HG03060 (cell line): Measurements from ENCODE around the gene DNM3.
"Not testable (repeated sequence)": the region's sequence is repeated elsewhere in the genome, so short reads cannot be mapped to it uniquely, and the experiment has no call there.

Experiments used
- ATAC-seq: cut with Tn5 transposase; IDR thresholded peaks from one replicate; pipeline ENCODE4 v1.9.1; 2021; ENCODE audit warnings: low read depth, moderate number of reproducible peaks; ENCODE audit not compliant: unreplicated experiment

The DNM3 gene

GRCh38 chr1:172289448-172289847, 448.1 kb downstream of the DNM3 start:
- ATAC-seq: no peak

DNA sequence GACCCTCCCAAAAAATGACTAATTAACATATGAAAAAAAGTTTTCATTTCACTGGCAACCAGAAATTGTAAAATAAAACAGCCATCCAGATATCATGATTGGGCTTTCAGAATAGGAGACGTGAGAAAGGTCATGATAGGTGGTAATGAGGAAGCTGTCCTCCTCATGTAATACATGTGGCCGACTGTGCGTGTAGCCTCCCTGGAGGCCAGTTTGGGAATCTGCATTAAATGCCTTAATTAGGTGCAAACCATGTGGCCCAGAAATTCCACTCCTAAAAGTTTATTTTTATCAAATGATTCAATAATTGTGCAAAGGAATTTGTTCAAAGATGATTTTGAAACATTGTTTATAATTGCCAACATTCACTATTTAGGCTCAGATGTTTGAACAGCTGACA, 451.5 kb downstream of the DNM3 start:
- ATAC-seq: no peak

DNA sequence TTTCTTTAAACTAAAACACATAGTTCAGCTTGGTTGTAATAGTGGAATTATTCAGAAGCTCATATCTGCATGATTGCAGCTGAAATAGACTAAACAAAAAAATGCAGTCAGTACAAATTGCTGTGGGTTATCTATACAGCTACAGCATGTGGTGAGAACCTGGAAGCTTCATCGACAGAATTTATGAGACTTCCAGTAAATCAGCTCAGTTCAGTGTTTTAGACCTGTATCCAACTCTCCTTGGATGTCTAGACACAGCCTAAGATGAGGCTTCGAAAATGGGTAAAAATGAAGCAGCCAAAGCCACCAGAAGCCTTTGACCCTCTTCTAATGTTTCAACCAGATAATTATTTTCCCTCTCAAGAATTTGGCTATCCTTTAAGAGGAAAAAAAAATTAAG, 452.1 kb downstream of the DNM3 start:
- ATAC-seq: no peak

DNA sequence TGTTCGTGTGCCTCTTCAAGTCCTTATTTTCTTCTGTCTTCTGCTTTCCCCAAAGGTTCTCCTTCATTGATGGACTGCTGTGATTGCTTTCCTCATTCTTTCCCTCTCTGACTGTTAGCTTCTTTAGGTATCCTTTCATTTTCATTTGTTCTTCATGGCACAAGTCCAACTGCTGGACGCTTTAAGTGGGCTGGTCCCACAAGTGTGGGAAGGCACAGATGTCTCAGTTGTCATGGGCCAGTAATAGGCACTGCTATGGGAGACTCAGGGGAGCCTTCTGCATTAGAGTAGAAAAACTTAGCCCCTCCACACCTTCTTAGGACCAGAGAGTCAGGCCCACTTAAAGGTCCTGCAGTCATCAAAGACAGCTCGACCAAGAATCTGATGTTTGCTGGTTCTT, 456.8 kb downstream of the DNM3 start:
- ATAC-seq: no peak

- ATAC-seq: no peak
These were observed 457.6 kb downstream of the DNM3 start for GRCh38 chr1:172298911-172299310.

GRCh38 chr1:172299515-172299914, 458.2 kb downstream of the DNM3 start:
- no peak for ATAC-seq

DNA sequence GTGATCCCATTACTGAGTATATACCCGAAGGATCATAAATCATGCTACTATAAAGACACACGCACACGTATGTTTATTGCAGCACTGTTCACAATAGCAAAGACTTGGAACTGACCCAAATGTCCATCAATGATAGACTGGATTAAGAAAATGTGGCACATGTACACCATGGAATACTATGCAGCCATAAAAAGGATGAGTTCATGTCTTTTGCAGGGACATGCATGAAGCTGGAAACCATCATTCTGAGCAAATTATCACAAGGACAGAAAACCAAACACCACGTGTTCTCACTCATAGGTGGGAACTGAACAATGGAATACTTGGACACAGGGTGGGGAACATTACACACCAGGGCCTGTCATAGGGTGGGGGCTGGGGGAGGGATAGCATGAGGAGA, 466.2 kb downstream of the DNM3 start:
- ATAC-seq: not testable (repeated sequence)

- ATAC-seq: no peak
These were observed 466.8 kb downstream of the DNM3 start for GRCh38 chr1:172308142-172308541.

GRCh38 chr1:172308577-172308976, 467.3 kb downstream of the DNM3 start:
- no peak for ATAC-seq

- no peak for ATAC-seq
These were observed 479.4 kb downstream of the DNM3 start for GRCh38 chr1:172320733-172321132.

GRCh38 chr1:172321451-172321850, 480.2 kb downstream of the DNM3 start:
- ATAC-seq: no peak

- ATAC-seq: no peak
These were observed 481.1 kb downstream of the DNM3 start for GRCh38 chr1:172322219-172323061.

- ATAC-seq: no peak
These were observed 482.4 kb downstream of the DNM3 start for GRCh38 chr1:172323686-172324085.

- no peak for ATAC-seq
These were observed 482.8 kb downstream of the DNM3 start for GRCh38 chr1:172324086-172324485.

DNA sequence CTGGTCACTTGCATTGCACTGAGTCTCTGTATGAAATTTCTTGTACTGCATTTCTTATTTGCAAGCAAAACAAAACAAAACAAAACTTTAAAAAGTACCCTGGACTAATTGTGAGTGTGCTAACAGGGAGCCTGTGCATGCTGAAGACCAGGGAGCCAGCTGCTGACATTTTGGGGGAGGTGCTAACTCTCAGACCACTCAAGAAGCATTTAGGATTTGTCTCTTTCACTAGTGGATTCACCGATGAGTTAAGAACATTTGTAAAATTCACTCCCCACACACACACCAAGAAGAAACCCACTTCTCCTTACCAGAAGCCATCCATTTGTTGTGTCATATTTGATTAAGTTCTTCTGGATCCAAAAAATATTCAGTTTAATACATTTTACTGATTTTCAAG, 483.5 kb downstream of the DNM3 start:
- ATAC-seq: no peak

GRCh38 chr1:172325531-172325930, 484.2 kb downstream of the DNM3 start:
- no peak for ATAC-seq

DNA sequence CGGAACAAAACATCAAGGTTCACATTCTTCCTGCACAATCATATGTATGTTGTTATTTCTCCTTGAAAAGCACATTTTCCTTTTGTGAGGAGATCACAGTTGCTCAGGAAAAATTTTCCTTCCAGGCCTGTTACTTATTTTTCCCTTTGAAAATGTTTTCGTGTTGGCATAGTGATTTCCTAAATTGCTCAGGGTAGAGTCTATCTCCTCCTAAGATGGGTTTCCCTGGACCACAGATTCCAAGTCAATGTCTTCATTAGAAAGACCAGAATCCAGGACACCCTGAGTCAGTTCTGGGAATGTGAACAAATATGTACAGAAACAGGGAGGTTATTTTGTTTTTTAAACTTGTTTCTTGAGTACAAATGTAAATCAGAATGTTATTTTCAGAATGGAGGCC, 484.8 kb downstream of the DNM3 start:
- no peak for ATAC-seq

DNA sequence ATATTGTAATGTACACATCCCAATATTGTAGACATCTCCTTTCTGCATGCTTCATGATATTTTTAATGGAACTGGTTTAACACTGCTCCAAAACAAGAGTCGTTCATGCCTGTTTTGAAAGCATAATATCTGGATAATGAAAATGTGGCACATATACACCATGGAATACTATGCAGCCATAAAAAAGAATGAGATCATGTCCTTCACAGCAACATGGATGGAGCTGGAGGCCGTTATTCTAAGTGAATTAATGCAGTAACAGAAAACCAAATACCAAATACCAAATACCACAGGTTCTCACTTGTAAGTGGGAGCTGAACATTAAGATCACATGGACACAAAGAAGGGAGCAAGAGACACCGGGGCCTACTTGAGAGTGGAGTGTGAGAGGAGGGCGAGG, 487.0 kb downstream of the DNM3 start:
- ATAC-seq: no peak

GRCh38 chr1:172332230-172332629, 490.9 kb downstream of the DNM3 start:
- no peak for ATAC-seq

GRCh38 chr1:172335377-172335776, 494.1 kb downstream of the DNM3 start:
- ATAC-seq: no peak

- no peak for ATAC-seq
These were observed 497.0 kb downstream of the DNM3 start for GRCh38 chr1:172338295-172338735.

- ATAC-seq: no peak
These were observed 498.5 kb downstream of the DNM3 start for GRCh38 chr1:172339842-172340241.

GRCh38 chr1:172340520-172340919, 499.2 kb downstream of the DNM3 start:
- ATAC-seq: no peak
